Measurements from ENCODE around the gene TMEM116.

TMEM116 gene

GRCh38 chr12:111887926-111888745 is 124.8 kb downstream of the TMEM116 start:
- DNase-seq: no peak

- DNase-seq: no peak
Observed at GRCh38 chr12:111886662-111887545, 126.1 kb downstream of the TMEM116 start.

GRCh38 chr12:111881716-111882115 is 131.2 kb downstream of the TMEM116 start:
- DNase-seq: no peak
